Natural killer cell (primary cell): Measurements from ENCODE around the gene LIN7B. TPM values are rescaled to one million over a fixed set of nuclear protein-coding genes. Genes with fewer than 3 reads are reported as not detected.
A peak's percentile ranks its signal among the peaks of the same experiment; 100 is the strongest.

Experiments used
- ATAC-seq, 3 donors: fragments of 150-1000 bp in 2 of 3; fragments of 200-7000 bp in 1 of 3; cut with Tn5 transposase; 1 replicate in 1 of 3; 2 replicates in 2 of 3; pipeline ENCODE4 v1.10.0; 2021; ENCODE audit warnings: mild to moderate bottlenecking in 2 of 3, moderate library complexity in 2 of 3
- DNase-seq, 2 donors: peaks; one replicate each; pipeline versions ENCODE4 v3.0.0 to v3.0.0-alpha.2; 2013 to 2021; ENCODE audit warnings: mixed read lengths in 1 of 2
- H3K27ac ChIP-seq: one replicate; pipeline ENCODE4 v1.5.1; 2013; ENCODE audit warnings: mild to moderate bottlenecking, low read length
- H3K27me3 ChIP-seq: one replicate; pipeline ENCODE4 v1.6.1; 2013; ENCODE audit warnings: low read length; ENCODE audit not compliant: control insufficient read depth, insufficient read depth
- H3K36me3 ChIP-seq: one replicate; pipeline ENCODE4 v1.6.1; 2013; ENCODE audit warnings: low read length; ENCODE audit not compliant: control insufficient read depth, insufficient read depth
- H3K4me1 ChIP-seq: one replicate; pipeline ENCODE4 v1.6.1; 2013; ENCODE audit warnings: low read length; ENCODE audit not compliant: control insufficient read depth, insufficient read depth
- H3K4me3 ChIP-seq: one replicate; pipeline ENCODE4 v1.5.1; 2013; ENCODE audit warnings: low read length
- H3K9me3 ChIP-seq: one replicate; pipeline ENCODE4 v1.6.1; 2013; ENCODE audit warnings: low read length; ENCODE audit not compliant: control insufficient read depth, insufficient read depth
- H3K27ac Mint-ChIP-seq, 2 donors: one replicate each; pipeline ENCODE4 v1.8.0; 2022; ENCODE audit warnings: mild to moderate bottlenecking in 2 of 2, mixed read lengths in 2 of 2, moderate library complexity in 1 of 2
- H3K27me3 Mint-ChIP-seq, 2 donors: one replicate each; pipeline ENCODE4 v1.8.0; 2022; ENCODE audit warnings: low read depth in 2 of 2, mixed read lengths in 2 of 2
- H3K36me3 Mint-ChIP-seq: one replicate; pipeline ENCODE4 v1.8.0; 2022; ENCODE audit warnings: mixed read lengths
- H3K4me1 Mint-ChIP-seq, 2 donors: one replicate each; pipeline ENCODE4 v1.8.0; 2022; ENCODE audit warnings: mixed read lengths in 2 of 2
- H3K4me3 Mint-ChIP-seq: one replicate; pipeline ENCODE4 v1.8.0; 2022; ENCODE audit warnings: mild to moderate bottlenecking, moderate library complexity, mixed read lengths
- H3K9me3 Mint-ChIP-seq, 2 donors: one replicate each; pipeline ENCODE4 v1.8.0; 2022; ENCODE audit warnings: mixed read lengths in 2 of 2
- CTCF ChIP-seq: fragments of 200-600 bp; IDR thresholded peaks from one replicate; pipeline ENCODE4 v1.8.0; 2022; ENCODE audit warnings: antibody characterized with exemption
- WGBS: methylation state at CpG from one replicate; pipeline ENCODE4 v1.1.7; 2013; ENCODE audit warnings: missing lambda C conversion rate; ENCODE audit not compliant: insufficient coverage; 5-methylcytosine and 5-hydroxymethylcytosine counted together
- intact Hi-C: fragments of 100-400 bp; cut with micrococcal nuclease; formaldehyde crosslinking; loops from one replicate; pipeline ENCODE4 v1.14.2; 2022
- total RNA-seq, 4 donors: library from RNA; stranded (reverse); fragments of 120-200 nt in 1 of 4; gene quantifications; one replicate each; pipeline versions ENCODE4 v1.2.3 to v1.2.4, GENCODE V29; 2013 to 2022

Gene LIN7B
- total RNA-seq, 3 donors from 2014 or later (not counting 1 experiment from before 2014, with no cell fraction given): 6.2 to 8.8 (median 6.5) TPM

- no peak for DNase-seq
- Histone ChIP-seq H3K4me3 (no peak overlapping the region), H3K27me3 (peaks cover 11% of the 10 kb centered on the region), H3K9me3 (no peaks in the 10 kb centered on the region), H3K27ac (no peak overlapping the region), H3K36me3 (no peaks in the 10 kb centered on the region), H3K4me1 (no peaks in the 10 kb centered on the region)
- H3K9me3 Mint-ChIP-seq: no peaks in the 10 kb centered on the region
- peaks cover 51 to 53% of the 10 kb centered on the region in 2 donors for H3K27me3 Mint-ChIP-seq
- H3K4me3 Mint-ChIP-seq: no peak overlapping the region
- H3K27ac Mint-ChIP-seq: no peak overlapping the region
- WGBS: 68% methylated on average over 3 of the region's 3 CpGs
- ATAC-seq: no peak
- TF ChIP-seq CTCF: no peak
- H3K4me1 Mint-ChIP-seq: peaks cover under 1% of the 10 kb centered on the region in 2 donors
- intact Hi-C loops: no loop called here
- H3K36me3 Mint-ChIP-seq: no peaks in the 10 kb centered on the region
These were observed 46.6 kb upstream of the LIN7B start for GRCh38 chr19:49067554-49067953.

GRCh38 chr19:49069026-49069425 is 45.1 kb upstream of the LIN7B start:
- Histone ChIP-seq H3K36me3 (no peaks in the 10 kb centered on the region), H3K4me1 (peaks cover 6% of the 10 kb centered on the region), H3K4me3 (no peak overlapping the region), H3K27me3 (peaks cover 24% of the 10 kb centered on the region), H3K27ac (no peak overlapping the region), H3K9me3 (no peaks in the 10 kb centered on the region)
- TF ChIP-seq CTCF: no peak
- Mint-ChIP-seq H3K9me3 (no peaks in the 10 kb centered on the region), H3K4me1 (peaks cover 8 to 12% of the 10 kb centered on the region in 2 donors), H3K27me3 (peaks cover 65 to 67% of the 10 kb centered on the region in 2 donors), H3K36me3 (no peaks in the 10 kb centered on the region), H3K27ac (no peak overlapping the region), H3K4me3 (no peak overlapping the region)
- no peak for DNase-seq
- no peak for ATAC-seq
- intact Hi-C loops: no loop called here
- WGBS: 94% methylated on average over 9 of the region's 9 CpGs

GRCh38 chr19:49070416-49070815 is 43.8 kb upstream of the LIN7B start:
- Histone ChIP-seq H3K4me1 (peaks cover 6% of the 10 kb centered on the region), H3K27me3 (peaks cover 27% of the 10 kb centered on the region), H3K9me3 (no peaks in the 10 kb centered on the region), H3K27ac (no peak overlapping the region), H3K36me3 (no peaks in the 10 kb centered on the region), H3K4me3 (no peak overlapping the region)
- peaks cover 8 to 17% of the 10 kb centered on the region in 2 donors for H3K4me1 Mint-ChIP-seq
- H3K4me3 Mint-ChIP-seq: peak overlapping the region; percentile 30
- no peaks in the 10 kb centered on the region for H3K9me3 Mint-ChIP-seq
- peaks cover 66 to 72% of the 10 kb centered on the region in 2 donors for H3K27me3 Mint-ChIP-seq
- DNase-seq (no peak), ATAC-seq (no peak)
- intact Hi-C loops: no loop called here
- no peaks in the 10 kb centered on the region for H3K36me3 Mint-ChIP-seq
- 97% methylated on average over 21 of the region's 21 CpGs for WGBS
- H3K27ac Mint-ChIP-seq: no peak overlapping the region
- TF ChIP-seq CTCF: no peak

GRCh38 chr19:49071860-49072547 is 42.2 kb upstream of the LIN7B start:
- Mint-ChIP-seq H3K27me3 (peaks cover 57 to 61% of the 10 kb centered on the region in 2 donors), H3K4me1 (peaks cover 8 to 17% of the 10 kb centered on the region in 2 donors), H3K9me3 (no peaks in the 10 kb centered on the region), H3K4me3 (peak overlapping the region; percentile 57), H3K27ac (no peak overlapping the region), H3K36me3 (no peaks in the 10 kb centered on the region)
- Histone ChIP-seq H3K9me3 (no peaks in the 10 kb centered on the region), H3K4me1 (peaks cover 6% of the 10 kb centered on the region), H3K4me3 (no peak overlapping the region), H3K36me3 (no peaks in the 10 kb centered on the region), H3K27me3 (peaks cover 22% of the 10 kb centered on the region), H3K27ac (no peak overlapping the region)
- ATAC-seq: peak; percentile 27 to 75 (median 31)
- 12% methylated on average over 93 of the region's 93 CpGs for WGBS
- no peak for TF ChIP-seq CTCF
- DNase-seq: peak in 1 of 2 donors; percentile 38
- intact Hi-C loops: no loop called here
